Dermis microvascular lymphatic vessel endothelial cell (primary cell): ENCODE results near the gene DSTYK. TPM values are rescaled to one million over a fixed set of nuclear protein-coding genes. Genes with fewer than 3 reads are reported as not detected.

ENCODE experiments used
- DNase-seq, 2 donors: peaks; one replicate each; pipeline versions ENCODE4 v3.0.0 to v3.0.0-alpha.2; 2010; ENCODE audit warnings: low read depth in 2 of 2
- total RNA-seq: library from RNA; depleted of rRNA; stranded (reverse); fragments of >200 nt; gene quantifications from 2 replicates; pipeline ENCODE4 v1.2.1, GENCODE V29; 2014

DSTYK gene
- total RNA-seq, 1 donor from 2014 or later, result 9.8 TPM

DNA sequence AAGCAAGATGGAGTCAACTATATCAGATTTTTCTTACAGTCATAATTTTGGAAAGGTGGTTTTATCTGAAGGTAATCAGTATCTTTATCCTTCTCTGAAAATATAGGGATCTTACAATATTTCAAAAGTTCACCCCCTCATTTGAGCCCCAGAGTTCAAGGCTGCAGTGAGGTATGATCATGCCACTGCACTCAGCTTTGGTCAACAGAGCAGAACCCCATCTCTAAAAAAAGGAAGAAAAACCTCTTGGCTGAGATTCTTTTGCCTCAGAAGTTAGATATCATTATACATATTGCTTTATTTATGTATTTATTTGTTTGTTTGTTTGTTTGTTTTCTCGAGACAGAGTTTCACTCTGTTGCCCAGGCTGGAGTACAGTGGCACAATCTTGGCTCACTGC is 78.2 kb downstream of the DSTYK start:
- DNase-seq, result no peak

DNA sequence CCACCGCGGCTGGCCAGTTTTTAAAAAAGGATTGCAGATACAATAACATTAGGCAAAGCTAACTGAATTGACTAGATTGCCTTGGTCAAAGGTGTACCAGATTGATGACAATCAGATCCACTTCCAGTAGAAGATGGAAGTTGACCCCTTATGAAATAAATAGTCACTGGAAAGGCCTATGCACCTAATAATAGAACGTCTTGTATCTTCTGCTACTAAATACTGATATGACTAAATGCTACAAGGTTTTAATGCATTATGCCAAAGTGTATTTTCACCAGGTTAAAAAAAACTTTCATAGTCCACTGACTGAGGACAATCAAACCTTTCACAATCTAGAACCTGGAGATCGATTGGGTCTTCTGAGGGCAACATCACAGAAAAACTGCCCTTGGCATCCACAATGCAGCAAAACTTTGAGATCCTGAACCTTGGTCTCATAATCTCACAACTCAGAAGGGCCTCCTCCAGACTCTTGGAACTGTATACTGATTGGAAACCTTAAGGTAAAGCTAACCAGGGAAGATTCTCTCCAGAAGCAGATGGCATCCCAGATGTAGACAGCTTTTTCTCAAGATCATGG is 82.0 kb downstream of the DSTYK start:
- no peak for DNase-seq

DNA sequence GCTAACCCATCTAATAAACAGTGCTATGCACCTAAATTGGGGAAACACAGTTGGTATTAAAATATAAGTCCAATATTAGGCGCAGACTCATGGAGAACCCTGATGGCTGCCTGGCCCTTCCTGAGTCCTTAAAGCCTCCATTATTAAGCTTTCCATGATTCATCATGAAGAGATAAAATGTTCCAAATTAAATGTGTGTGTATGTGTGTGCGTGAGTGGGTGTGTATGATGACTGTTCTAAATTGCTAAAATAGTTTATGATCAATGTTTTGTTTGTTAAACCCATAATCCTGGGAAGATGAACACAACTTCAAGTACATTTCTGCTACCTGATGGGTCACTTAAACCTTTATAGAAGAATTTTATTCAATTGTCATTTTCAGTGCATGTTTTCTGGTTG is 83.5 kb downstream of the DSTYK start:
- DNase-seq, result no peak

DNA sequence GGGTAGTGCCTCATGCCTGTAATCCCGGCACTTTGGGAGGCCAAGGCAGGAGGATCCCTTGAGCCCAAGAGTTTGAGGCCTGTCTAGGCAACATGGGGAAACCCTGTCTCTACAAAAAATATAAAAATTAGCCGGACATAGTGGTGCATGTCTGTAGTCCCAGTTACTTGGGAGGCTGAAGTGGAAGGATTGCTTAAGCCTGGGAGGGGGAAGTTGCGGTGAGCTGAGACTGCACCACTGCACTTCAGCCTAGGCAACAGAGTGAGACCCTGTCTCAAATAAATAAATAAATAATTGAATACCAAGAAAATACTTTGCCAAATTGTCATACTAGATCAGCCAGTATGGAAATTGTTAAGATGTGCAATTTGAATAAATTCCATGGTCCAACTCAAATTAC is 83.9 kb downstream of the DSTYK start:
- DNase-seq, result no peak

DNA sequence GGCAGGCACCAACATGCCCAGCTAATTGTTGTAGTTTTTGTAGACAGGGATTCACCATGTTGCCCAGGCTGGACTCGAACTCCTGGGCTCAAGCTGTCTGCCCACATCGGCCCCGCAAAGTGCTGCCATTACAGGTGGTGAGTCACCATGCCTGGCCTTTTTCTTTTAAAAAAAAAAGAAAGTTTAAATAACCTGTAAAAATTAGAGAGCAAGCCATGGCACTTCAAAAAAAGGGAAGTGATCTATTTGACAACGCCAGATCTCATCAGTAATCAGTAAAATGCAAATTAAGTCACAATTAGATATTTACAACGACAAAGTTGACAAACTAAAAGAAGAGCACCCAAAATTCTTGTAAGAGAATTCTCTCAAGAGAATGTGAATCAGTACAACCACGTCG is 86.8 kb downstream of the DSTYK start:
- no peak for DNase-seq

DNA sequence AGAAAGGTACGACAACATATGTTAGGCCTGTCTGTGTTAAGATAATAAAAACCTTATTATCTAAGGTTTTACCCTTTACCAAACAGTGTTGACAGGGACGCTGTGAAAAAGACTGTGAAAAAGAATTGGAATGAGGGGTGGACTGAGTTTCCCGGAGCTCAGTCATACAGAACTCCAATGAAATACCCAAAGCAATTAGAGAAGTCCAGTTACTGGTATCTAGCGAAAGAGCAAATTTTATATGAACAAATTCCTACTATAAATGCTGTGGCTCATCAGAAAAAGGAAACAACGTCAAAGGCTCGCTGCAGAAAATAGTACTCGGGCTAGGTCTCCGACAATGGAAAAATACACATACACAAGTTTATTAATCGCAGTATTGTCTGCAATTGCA is 89.0 kb downstream of the DSTYK start:
- DNase-seq, result peak; percentile 17 to 22

DNA sequence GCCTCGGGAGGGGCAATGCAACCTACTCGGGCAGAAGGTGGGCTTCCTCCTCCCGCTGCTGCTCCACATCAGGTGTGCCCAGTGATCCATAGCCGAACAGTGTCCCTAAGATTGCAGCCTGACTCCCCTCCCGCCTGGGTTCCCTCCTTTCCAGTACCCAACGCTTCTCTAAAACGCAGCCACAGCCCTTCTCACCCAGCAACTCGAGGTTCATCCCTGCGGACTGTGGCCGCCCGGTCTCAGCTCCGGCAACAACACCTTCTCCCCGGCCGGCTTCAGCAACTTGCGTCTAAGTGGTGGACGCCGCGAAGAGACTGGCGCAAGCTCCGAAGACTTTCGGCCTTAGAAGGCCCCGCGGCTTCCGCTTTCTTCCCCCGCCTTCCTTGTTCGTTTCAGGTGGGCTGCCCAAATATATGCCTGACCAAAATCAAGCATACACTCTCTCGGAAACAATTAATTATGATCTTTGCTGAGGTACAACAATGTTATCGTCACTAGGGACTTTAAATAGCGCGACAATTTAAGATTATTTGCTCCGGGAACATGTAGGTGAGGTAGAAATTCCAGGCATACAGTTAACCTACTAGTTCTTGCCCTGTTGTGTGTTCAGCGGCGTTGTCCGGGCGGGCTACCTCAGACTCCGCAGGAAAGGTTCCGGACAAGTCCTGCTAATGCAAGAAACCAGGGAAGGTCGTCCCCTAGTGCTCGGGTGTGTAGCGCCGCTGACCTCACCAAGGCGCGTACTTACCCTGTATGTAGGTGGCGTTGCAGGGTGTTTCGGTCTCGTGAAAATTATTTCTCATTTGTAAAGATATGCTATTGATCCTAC is 89.6 kb downstream of the DSTYK start, which contains the start of gene RBBP5:
Gene RBBP5, minus strand, starts transcription at position 319 of the 829 bp plus-strand sequence. Its CDS starts 105 bp downstream, at position 214.
- DNase-seq, result peak; percentile 96 to 98

DNA sequence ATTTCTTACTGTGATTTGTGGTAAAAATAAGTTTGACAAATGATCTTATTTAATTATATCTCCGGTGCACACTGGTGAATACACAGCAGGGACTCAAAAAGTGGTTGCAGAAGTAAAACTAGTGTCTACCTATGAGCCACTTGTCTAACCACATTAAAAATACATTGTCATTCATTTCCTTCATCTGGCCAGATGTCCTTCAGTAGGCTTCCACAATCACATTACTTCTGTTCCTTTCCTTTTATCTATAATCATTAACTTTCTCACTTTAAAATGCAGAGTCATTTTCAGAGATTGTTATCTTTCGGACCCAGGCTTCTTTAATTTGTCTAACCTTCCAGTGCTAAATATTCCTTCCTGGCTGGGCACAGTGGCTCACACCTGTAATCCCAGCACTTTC is 92.8 kb downstream of the DSTYK start:
- no peak for DNase-seq

DNA sequence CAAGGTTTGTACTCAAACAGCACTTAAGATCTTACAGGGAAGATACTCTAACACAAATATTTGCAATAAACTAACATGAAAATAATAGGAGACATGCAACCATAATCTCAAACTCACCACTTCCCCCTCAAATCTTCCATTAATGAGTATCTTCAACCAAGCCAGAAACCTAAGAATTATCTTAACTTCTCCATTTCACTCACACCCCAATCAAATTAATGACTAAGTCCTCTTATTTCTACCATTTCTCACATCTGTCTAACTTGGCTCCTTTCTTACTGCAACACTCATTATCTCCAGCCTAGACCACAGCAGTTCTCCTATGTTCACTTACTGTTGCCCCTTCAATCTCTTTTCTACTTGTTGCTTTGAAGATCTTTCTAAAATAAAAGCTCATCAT is 100.1 kb downstream of the DSTYK start:
- no peak for DNase-seq

DNA sequence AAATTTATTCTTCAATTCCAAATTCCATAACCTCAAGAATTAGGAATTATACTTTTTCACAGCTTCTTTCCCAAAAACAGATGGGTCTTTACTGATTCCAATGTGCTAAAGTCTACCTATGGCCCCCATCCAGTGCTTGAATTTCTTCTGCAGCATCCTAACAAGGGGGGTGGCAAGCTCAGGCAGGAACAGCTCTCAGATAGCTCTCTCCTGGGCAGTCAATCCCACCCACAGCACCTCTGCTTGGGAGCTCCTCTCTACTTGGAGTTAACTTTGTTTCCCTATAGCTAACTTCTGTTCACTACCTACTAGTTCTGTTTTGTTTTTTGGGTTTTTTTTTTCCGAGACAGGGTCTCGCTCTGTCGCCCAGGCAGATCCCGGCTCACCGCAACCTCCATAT is 101.8 kb downstream of the DSTYK start:
- no peak for DNase-seq

DNA sequence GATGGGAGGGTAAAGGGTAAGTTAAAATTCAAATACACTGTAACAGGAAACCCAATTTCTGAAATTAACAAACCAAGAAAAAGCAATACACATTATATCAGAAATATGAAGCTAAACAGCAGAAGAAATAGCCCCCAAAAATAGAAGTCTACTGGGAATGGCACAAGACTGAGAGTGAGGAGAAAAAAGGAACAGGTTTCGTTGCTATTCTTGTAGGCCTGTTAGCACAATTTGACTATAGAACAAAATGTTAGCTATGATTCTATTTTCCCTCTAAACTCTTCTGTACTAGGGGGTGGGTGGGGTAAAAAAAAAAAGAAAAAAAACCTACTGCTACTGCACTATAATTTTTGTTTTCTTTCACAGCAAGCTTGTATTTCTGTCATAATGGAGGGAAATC is 102.2 kb downstream of the DSTYK start:
- DNase-seq, result no peak

DNA sequence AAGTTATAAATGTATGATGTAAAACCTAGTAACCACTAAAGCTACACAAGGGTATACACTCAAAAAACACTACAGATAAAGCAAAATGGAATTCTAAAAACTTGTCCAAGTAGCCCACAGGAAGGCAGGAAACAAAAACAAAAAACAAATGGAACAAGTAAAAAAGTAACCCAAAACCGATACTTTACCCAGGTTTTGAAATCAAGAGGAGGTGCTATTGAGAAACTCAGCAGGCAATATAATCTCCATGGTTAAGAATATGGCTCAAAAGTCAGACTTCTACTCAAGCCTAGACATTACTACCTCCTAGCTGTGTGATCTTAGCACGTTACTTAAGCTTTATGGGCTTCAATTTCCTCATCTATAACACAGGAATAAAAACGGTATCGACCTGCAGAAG is 103.0 kb downstream of the DSTYK start:
- DNase-seq, result no peak

DNA sequence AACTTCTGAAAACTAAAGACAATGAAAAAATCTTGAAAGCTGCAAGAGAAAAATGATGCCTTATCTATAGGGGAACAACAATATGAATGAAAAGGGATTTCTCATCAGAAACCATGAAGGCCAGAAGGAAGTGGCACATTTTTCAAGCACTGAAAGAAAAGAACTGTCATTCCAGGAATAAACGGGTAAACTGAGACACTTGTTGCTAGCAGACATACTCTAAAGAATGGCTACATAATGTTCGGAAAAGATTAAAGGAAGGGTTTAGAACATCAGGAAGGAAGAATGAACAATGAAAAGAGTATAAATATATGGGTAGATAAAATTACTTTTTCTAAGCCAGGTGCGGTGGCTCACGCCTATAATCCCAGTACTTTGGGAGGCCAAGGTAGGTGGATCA is 104.2 kb downstream of the DSTYK start:
- no peak for DNase-seq

DNA sequence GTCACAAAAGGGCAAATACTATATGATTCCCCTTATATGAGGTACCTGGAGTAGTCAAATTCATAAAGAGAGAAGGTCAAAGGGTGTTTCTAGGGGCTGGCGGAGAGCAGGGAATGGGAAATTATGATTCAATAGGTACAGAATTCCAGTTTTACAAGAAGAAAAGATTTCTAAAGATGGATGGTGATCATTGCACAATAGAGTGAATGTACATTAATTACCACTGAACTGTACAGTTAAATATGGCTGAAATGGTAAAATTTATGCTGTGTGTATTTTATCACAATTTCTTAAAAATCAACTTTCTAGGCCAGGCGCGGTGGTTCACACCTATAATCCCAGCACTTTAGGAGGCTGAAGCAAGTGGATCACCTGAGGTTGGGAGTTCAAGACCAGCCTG is 109.1 kb downstream of the DSTYK start:
- no peak for DNase-seq

DNA sequence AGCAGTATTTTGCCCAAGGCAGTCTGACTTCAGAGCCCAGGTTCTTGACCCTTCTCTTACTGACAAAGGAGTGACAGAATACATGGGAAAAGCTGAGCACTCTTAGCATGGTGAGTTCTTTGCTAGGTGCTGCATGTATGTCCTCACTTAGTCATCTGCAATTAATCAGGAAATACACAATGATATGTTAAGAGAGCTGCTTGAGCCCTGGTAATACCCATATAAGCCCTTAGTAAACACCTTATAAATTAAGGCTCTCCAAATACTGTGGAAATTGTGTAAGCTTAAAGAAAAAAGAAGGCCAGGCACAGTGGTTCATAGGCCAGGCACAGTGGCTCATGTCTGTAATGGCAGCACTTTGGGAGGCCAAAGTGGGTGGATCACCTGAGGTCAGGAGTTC is 113.3 kb downstream of the DSTYK start:
- no peak for DNase-seq

DNA sequence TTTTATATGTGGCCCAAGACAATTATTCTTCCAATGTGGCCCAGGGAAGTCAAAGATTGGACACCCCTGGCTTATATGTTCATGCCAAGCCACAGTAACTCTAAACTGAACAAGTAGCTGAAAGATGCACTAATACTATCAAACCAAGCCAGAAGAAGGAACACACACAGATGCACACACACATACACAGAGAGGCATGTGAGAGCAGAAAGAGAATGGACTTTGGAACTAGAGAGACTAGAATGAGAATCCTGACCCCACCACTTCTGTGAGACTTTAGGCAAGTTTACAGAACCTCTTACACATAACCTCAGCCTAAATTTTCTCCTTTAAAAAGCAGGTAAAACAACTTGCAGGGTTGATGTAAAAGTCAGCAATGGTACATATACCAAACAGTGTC is 116.1 kb downstream of the DSTYK start:
- DNase-seq, result no peak

Other genes starting within 250 kb of the DSTYK start
- not detected in 2 replicates for gene CNTN2, start 168.5 kb downstream of the DSTYK start, total RNA-seq
- gene TMEM81, start 127.2 kb downstream of the DSTYK start, total RNA-seq, result 0.77 and 1.1 TPM in 2 replicates
- 15.7 and 15.8 TPM in 2 replicates for gene RBBP5, start 89.7 kb downstream of the DSTYK start, total RNA-seq
- gene TMCC2, start 16.2 kb upstream of the DSTYK start, total RNA-seq, result 0.38 and 0.77 TPM in 2 replicates
- gene NUAK2, start 110.0 kb upstream of the DSTYK start, total RNA-seq, result 3.1 and 3.5 TPM in 2 replicates
- gene KLHDC8A, start 145.2 kb upstream of the DSTYK start, total RNA-seq, result 0.13 TPM in 1 of 2 replicates, not detected in the other
- 0.26 TPM in 1 of 2 replicates, not detected in the other for gene LEMD1, start 210.4 kb upstream of the DSTYK start, total RNA-seq
- under 0.01 TPM in 1 of 2 replicates, not detected in the other for gene BLACAT1, start 244.3 kb upstream of the DSTYK start, total RNA-seq